ENCODE data around the gene FSTL5. TPM values are rescaled to one million over a fixed set of nuclear protein-coding genes. Genes with fewer than 3 reads are reported as not detected.

The FSTL5 gene
- total and polyA plus RNA-seq, 10 of the 15 experiments (the other 5 are each of a cell fraction or from before 2014, with no cell fraction given), result 0.04 to 2.4 (median 0.08) TPM; not detected in 4

DNA sequence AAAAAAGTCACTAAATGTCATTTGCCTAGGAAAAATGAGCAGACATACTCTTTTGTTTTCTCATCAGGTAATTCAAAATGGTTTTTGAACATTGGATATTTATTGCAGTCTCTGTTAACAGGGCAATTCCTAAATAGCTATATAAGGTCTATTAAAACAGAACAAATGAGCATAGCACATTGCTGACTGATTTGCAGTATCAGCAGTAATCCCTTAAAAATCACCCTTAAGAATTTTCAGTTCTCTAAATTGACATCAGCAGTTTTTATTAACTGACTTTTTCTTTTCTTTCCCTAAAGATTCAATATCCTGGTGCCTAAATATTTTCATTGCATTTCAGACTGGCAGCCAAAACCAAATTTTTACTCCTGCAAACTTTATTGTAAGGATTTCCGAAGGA lies 270.2 kb downstream of the FSTL5 start:
- Histone ChIP-seq H3K79me2 (ENCODE audit: control insufficient read depth, insufficient read depth, low read length) (no peaks in the 10 kb centered on the region), H3K4me3 (no peak overlapping the region), H3K4me2 (ENCODE audit: control insufficient read depth, insufficient read depth) (no peak overlapping the region), H4K20me1 (ENCODE audit: control insufficient read depth, insufficient read depth) (no peaks in the 10 kb centered on the region), H3K27me3 (replicated peaks in 1 of 2; ENCODE audit: control insufficient read depth in 2 of 2, insufficient read depth in 2 of 2, low read length in 1 of 2) (no peaks in the 10 kb centered on the region), H3K9me3 (replicated peaks; ENCODE audit: control insufficient read depth, insufficient read depth, low read length) (no peaks in the 10 kb centered on the region), H3K27ac (ENCODE audit: control insufficient read depth, insufficient read depth) (no peak overlapping the region), H2AFZ (ENCODE audit: control insufficient read depth, low read depth, low read length) (no peak overlapping the region), H3K4me1 (ENCODE audit: control insufficient read depth, insufficient read depth, low read length) (no peaks in the 10 kb centered on the region), H3K9ac (ENCODE audit: control insufficient read depth, insufficient read depth, low read length) (no peak overlapping the region), H3K36me3 (ENCODE audit: control insufficient read depth in 2 of 2, insufficient read depth in 2 of 2, low read length in 1 of 2) (no peaks in the 10 kb centered on the region)
- no TSS peak for BruUV-seq (replicated peaks)
- RAD21 ChIA-PET (ENCODE audit: unreplicated experiment), result no interaction called here
- WGBS (ENCODE audit: insufficient coverage, insufficient replicate concordance, low lambda C conversion rate, missing lambda C conversion rate), result 0% methylated on average over 1 of the region's 1 CpG
- SMC1A ChIA-PET (ENCODE audit: uncharacterized antibody, unreplicated experiment), result interaction anchor here (1.1 to 1.5 kb wide), 2 partner anchors 9 to 30 kb away, joined by 3 read pairs; no protein-coding TSS in a partner anchor
- CTCF ChIA-PET, result interaction anchor here (0.6 to 0.8 kb wide), 3 partner anchors 10 to 520 kb away, joined by 3 to 4 read pairs (median 3); no protein-coding TSS in a partner anchor
- in situ Hi-C loops (cut with MboI), result no loop called here
- intact Hi-C loops (cut with micrococcal nuclease; ENCODE audit: unreplicated experiment), result no loop called here
- FAIRE-seq (no peak), DNase-seq (ENCODE audit: low read depth, low spot score) (no peak), ATAC-seq (peak; percentile 38; the same call in 1 of the 3 replicates)
- POLR2A ChIA-PET, result no interaction called here
- TF ChIP-seq CBX5 (IDR thresholded peaks at IDR 0.05; ENCODE audit: low read depth) (no peak), ZNF207 (IDR thresholded peaks at IDR 0.05; ENCODE audit: borderline replicate concordance) (no peak), ASH2L (IDR thresholded peaks at IDR 0.05; ENCODE audit: borderline replicate concordance, low read depth) (no peak), CHD4 (IDR thresholded peaks at IDR 0.05) (no peak), CHD2 (IDR thresholded peaks at IDR 0.05; ENCODE audit: borderline replicate concordance, low read depth, low read length) (no peak), EGR1 (IDR thresholded peaks at IDR 0.05; ENCODE audit: borderline replicate concordance in 1 of 2, low read depth in 2 of 2, low read length in 2 of 2) (no peak), SREBF1 (IDR thresholded peaks at IDR 0.05; ENCODE audit: low read length) (no peak), RUNX3 (IDR thresholded peaks at IDR 0.05; ENCODE audit: low read length) (no peak), RAD51 (IDR thresholded peaks at IDR 0.05) (no peak)
- TF ChIP-seq, protein P1, sequence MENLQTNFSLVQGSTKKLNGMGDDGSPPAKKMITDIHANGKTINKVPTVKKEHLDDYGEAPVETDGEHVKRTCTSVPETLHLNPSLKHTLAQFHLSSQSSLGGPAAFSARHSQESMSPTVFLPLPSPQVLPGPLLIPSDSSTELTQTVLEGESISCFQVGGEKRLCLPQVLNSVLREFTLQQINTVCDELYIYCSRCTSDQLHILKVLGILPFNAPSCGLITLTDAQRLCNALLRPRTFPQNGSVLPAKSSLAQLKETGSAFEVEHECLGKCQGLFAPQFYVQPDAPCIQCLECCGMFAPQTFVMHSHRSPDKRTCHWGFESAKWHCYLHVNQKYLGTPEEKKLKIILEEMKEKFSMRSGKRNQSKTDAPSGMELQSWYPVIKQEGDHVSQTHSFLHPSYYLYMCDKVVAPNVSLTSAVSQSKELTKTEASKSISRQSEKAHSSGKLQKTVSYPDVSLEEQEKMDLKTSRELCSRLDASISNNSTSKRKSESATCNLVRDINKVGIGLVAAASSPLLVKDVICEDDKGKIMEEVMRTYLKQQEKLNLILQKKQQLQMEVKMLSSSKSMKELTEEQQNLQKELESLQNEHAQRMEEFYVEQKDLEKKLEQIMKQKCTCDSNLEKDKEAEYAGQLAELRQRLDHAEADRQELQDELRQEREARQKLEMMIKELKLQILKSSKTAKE (IDR thresholded peaks at IDR 0.05; ENCODE audit: low read depth, poor library complexity, severe bottlenecking), result no peak
- TF ChIP-seq, protein P2, sequence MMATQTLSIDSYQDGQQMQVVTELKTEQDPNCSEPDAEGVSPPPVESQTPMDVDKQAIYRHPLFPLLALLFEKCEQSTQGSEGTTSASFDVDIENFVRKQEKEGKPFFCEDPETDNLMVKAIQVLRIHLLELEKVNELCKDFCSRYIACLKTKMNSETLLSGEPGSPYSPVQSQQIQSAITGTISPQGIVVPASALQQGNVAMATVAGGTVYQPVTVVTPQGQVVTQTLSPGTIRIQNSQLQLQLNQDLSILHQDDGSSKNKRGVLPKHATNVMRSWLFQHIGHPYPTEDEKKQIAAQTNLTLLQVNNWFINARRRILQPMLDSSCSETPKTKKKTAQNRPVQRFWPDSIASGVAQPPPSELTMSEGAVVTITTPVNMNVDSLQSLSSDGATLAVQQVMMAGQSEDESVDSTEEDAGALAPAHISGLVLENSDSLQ (IDR thresholded peaks at IDR 0.05), result no peak

All from GM12878 (cell line).